WTC11 (cell line): ENCODE measurements around the gene OGDH.

Experiments used
- CBFB ChIP-seq: sonication (generic); formaldehyde crosslinking; IDR thresholded peaks from 2 replicates; pipeline ENCODE4 v1.8.1; 2022; ENCODE audit warnings: mild to moderate bottlenecking, low read depth, missing genetic modification reagents
- CTCF ChIP-seq: fragments of 200-600 bp; IDR thresholded peaks from 2 replicates; pipeline ENCODE4 v1.8.0; 2022; ENCODE audit warnings: antibody characterized with exemption
- NR2C2 ChIP-seq: sonication (generic); formaldehyde crosslinking; IDR thresholded peaks from 2 replicates; pipeline ENCODE4 v1.8.0; 2022; ENCODE audit warnings: mild to moderate bottlenecking, missing genetic modification reagents
- SP1 ChIP-seq: sonication (generic); formaldehyde crosslinking; conservative IDR thresholded peaks from 2 replicates; pipeline ENCODE4 v1.8.1; 2022; ENCODE audit warnings: missing genetic modification reagents
- TF ChIP-seq, protein P1 (sequence below): sonication (generic); formaldehyde crosslinking; IDR thresholded peaks from 2 replicates; pipeline ENCODE4 v1.8.1; 2022; ENCODE audit warnings: low read depth, missing genetic modification reagents, borderline replicate concordance

DNA sequence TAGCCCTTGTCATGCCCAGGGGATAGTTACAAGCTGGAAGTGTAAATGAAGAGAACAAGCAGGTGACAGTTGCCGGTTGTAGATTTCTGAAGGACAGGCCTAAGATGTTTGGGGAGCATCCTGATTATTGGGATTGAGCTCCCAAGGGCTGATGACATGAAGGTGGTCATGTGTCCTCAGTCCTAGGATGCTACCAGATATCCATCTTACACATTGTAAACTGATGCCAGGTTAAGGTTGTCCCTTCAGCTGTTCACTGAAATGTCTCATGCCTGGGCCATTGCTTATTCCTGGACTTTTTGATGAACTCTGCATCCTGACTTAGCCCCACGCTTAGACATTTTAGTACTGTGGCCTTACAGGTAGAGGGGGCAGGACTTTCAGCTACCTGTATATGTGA lies 143.6 kb downstream of the OGDH start:
- TF ChIP-seq CTCF (no peak), CBFB (CRISPR knock-in tag) (no peak), NR2C2 (no peak), SP1 (no peak)
- TF ChIP-seq, protein P1, sequence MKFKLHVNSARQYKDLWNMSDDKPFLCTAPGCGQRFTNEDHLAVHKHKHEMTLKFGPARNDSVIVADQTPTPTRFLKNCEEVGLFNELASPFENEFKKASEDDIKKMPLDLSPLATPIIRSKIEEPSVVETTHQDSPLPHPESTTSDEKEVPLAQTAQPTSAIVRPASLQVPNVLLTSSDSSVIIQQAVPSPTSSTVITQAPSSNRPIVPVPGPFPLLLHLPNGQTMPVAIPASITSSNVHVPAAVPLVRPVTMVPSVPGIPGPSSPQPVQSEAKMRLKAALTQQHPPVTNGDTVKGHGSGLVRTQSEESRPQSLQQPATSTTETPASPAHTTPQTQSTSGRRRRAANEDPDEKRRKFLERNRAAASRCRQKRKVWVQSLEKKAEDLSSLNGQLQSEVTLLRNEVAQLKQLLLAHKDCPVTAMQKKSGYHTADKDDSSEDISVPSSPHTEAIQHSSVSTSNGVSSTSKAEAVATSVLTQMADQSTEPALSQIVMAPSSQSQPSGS (CRISPR knock-in tag) = no peak
